22Rv1 (cell line): ENCODE measurements around the gene LAPTM5.
"Not testable (repeated sequence)": the region's sequence is repeated elsewhere in the genome, so short reads cannot be mapped to it uniquely, and the experiment has no call there.

ENCODE experiments used
- CTCF ChIP-seq: fragments of 450-650 bp; IDR thresholded peaks from 2 replicates; pipeline ENCODE4 v1.5.1; 2017; ENCODE audit warnings: mild to moderate bottlenecking
- ZFX ChIP-seq: fragments of 450-650 bp; IDR thresholded peaks from 2 replicates; pipeline ENCODE4 v1.6.1; 2017; ENCODE audit warnings: antibody characterized with exemption, borderline replicate concordance

- TF ChIP-seq CTCF, ZFX: not testable (repeated sequence)
These were observed 9.4 kb upstream of the LAPTM5 start for GRCh38 chr1:30766948-30767347.
